Measurements from ENCODE around the gene MIEF1.

Gene MIEF1

DNA sequence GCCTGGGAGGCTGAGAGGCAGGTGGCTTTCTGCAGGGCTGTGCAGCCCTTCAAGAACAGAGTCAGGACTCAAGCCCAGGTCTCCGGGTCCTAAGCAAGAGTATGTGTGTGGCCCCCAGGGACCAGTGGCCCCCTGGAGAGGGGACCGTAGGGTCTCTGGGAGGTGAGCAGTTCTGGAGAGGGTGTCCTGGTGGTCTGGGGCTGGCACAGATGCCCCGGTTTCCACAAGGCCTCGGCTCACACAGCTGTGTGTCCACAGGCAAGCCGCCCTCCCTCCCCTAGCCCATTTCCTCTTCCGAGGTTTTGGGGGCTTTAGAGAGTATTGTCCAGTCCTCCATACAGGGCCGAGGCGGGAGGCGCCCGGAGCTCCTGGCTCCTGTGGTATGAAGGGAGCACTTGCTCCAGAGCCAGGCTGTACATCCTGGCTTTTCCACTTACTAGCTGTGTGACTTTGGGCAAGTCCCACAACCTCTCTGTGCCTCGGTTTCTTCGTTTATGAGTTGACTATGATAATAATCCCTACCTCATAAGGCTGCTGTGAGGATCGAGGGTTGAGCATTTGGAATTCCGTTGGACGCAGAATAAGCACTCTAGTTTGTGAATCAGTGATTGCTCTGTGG lies 33.9 kb downstream of the MIEF1 start:
- no peaks in the 10 kb centered on the region for H3K9me2 ChIP-seq (ENCODE audit: low read depth, low read length)
- H3K9me3 ChIP-seq (ENCODE audit: low read length) = no peaks in the 10 kb centered on the region
- peaks cover 34% of the 10 kb centered on the region for H3K4me1 ChIP-seq (ENCODE audit: insufficient read depth, low read length, severe bottlenecking)
- no peak overlapping the region for H3K4me3 ChIP-seq (ENCODE audit: low read depth, low read length, poor library complexity, severe bottlenecking)
- H3K4me2 ChIP-seq (ENCODE audit: low read length) = no peak overlapping the region
- H3K36me3 ChIP-seq (ENCODE audit: insufficient read depth, low read length) = peaks cover 12% of the 10 kb centered on the region; the same call in 1 of the 2 replicates
- H3K79me2 ChIP-seq (ENCODE audit: insufficient read depth, low read length) = peaks cover 14% of the 10 kb centered on the region
- H3K27me3 ChIP-seq (ENCODE audit: insufficient read depth, low read length) = no peaks in the 10 kb centered on the region
- H3F3A ChIP-seq (ENCODE audit: insufficient read depth, low read length) = no peaks in the 10 kb centered on the region
- no peak overlapping the region for H3K27ac ChIP-seq (ENCODE audit: low read depth, low read length, poor library complexity, severe bottlenecking)
- no peak for TF ChIP-seq EZH2 (IDR thresholded peaks at IDR 0.05; ENCODE audit: borderline replicate concordance, low read length)
- TF ChIP-seq, protein P1, sequence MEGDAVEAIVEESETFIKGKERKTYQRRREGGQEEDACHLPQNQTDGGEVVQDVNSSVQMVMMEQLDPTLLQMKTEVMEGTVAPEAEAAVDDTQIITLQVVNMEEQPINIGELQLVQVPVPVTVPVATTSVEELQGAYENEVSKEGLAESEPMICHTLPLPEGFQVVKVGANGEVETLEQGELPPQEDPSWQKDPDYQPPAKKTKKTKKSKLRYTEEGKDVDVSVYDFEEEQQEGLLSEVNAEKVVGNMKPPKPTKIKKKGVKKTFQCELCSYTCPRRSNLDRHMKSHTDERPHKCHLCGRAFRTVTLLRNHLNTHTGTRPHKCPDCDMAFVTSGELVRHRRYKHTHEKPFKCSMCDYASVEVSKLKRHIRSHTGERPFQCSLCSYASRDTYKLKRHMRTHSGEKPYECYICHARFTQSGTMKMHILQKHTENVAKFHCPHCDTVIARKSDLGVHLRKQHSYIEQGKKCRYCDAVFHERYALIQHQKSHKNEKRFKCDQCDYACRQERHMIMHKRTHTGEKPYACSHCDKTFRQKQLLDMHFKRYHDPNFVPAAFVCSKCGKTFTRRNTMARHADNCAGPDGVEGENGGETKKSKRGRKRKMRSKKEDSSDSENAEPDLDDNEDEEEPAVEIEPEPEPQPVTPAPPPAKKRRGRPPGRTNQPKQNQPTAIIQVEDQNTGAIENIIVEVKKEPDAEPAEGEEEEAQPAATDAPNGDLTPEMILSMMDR (IDR thresholded peaks at IDR 0.05; ENCODE audit: low read length) = no peak
- H4K20me1 ChIP-seq (ENCODE audit: insufficient read depth, low read length) = no peaks in the 10 kb centered on the region
- H2AFZ ChIP-seq (ENCODE audit: low read length) = no peak overlapping the region
- H3K9ac ChIP-seq (ENCODE audit: low read length) = no peak overlapping the region

- H3K27me3 ChIP-seq (ENCODE audit: insufficient read depth, low read length) = no peaks in the 10 kb centered on the region
- H3K27ac ChIP-seq (ENCODE audit: low read depth, low read length, poor library complexity, severe bottlenecking) = no peak overlapping the region
- 0 out of 2 replicates have a peak, but pooled peaks cover 5% of the 10 kb centered on the region for H3K36me3 ChIP-seq (ENCODE audit: insufficient read depth, low read length)
- no peak overlapping the region for H3K4me3 ChIP-seq (ENCODE audit: low read depth, low read length, poor library complexity, severe bottlenecking)
- peaks cover 26% of the 10 kb centered on the region for H3K4me1 ChIP-seq (ENCODE audit: insufficient read depth, low read length, severe bottlenecking)
- H3F3A ChIP-seq (ENCODE audit: insufficient read depth, low read length) = no peaks in the 10 kb centered on the region
- TF ChIP-seq EZH2 (IDR thresholded peaks at IDR 0.05; ENCODE audit: borderline replicate concordance, low read length) = no peak
- TF ChIP-seq, protein P1 (IDR thresholded peaks at IDR 0.05; ENCODE audit: low read length) = no peak
- no peaks in the 10 kb centered on the region for H3K9me2 ChIP-seq (ENCODE audit: low read depth, low read length)
- no peaks in the 10 kb centered on the region for H4K20me1 ChIP-seq (ENCODE audit: insufficient read depth, low read length)
- no peak overlapping the region for H2AFZ ChIP-seq (ENCODE audit: low read length)
- no peak overlapping the region for H3K9ac ChIP-seq (ENCODE audit: low read length)
- no peak overlapping the region for H3K4me2 ChIP-seq (ENCODE audit: low read length)
- no peaks in the 10 kb centered on the region for H3K9me3 ChIP-seq (ENCODE audit: low read length)
- peaks cover 6% of the 10 kb centered on the region for H3K79me2 ChIP-seq (ENCODE audit: insufficient read depth, low read length)
Observed at GRCh38 chr22:39536711-39537110, 34.6 kb downstream of the MIEF1 start.

GRCh38 chr22:39537975-39538374 lies 35.9 kb downstream of the MIEF1 start:
- H3K4me3 ChIP-seq (ENCODE audit: low read depth, low read length, poor library complexity, severe bottlenecking) = no peak overlapping the region
- no peak for TF ChIP-seq EZH2 (IDR thresholded peaks at IDR 0.05; ENCODE audit: borderline replicate concordance, low read length)
- TF ChIP-seq, protein P1 (IDR thresholded peaks at IDR 0.05; ENCODE audit: low read length) = no peak
- H3K27ac ChIP-seq (ENCODE audit: low read depth, low read length, poor library complexity, severe bottlenecking) = no peak overlapping the region
- H2AFZ ChIP-seq (ENCODE audit: low read length) = no peak overlapping the region
- no peaks in the 10 kb centered on the region for H4K20me1 ChIP-seq (ENCODE audit: insufficient read depth, low read length)
- no peak overlapping the region for H3K4me2 ChIP-seq (ENCODE audit: low read length)
- H3K36me3 ChIP-seq (ENCODE audit: insufficient read depth, low read length) = no peaks in the 10 kb centered on the region
- no peaks in the 10 kb centered on the region for H3F3A ChIP-seq (ENCODE audit: insufficient read depth, low read length)
- no peaks in the 10 kb centered on the region for H3K9me2 ChIP-seq (ENCODE audit: low read depth, low read length)
- no peak overlapping the region for H3K9ac ChIP-seq (ENCODE audit: low read length)
- H3K9me3 ChIP-seq (ENCODE audit: low read length) = no peaks in the 10 kb centered on the region
- H3K27me3 ChIP-seq (ENCODE audit: insufficient read depth, low read length) = no peaks in the 10 kb centered on the region
- H3K79me2 ChIP-seq (ENCODE audit: insufficient read depth, low read length) = no peaks in the 10 kb centered on the region
- peaks cover 21% of the 10 kb centered on the region for H3K4me1 ChIP-seq (ENCODE audit: insufficient read depth, low read length, severe bottlenecking)

All from OCI-LY1 (cell line).